Kidney (tissue), 14 donors: ENCODE data around the gene GLRX. TPM values are rescaled to one million over a fixed set of nuclear protein-coding genes. Genes with fewer than 3 reads are reported as not detected.
A peak's percentile ranks its signal among the peaks of the same experiment; 100 is the strongest.

Experiments
- DNase-seq, 5 donors: peaks; one replicate each; pipeline ENCODE4 v3.0.0-alpha.2; 2013 to 2020
- FAIRE-seq: peaks from 2 replicates; lab custom pipeline; 2012; peaks lifted over from hg19 to GRCh38; lab: Jason Lieb, UNC
- H3K27ac ChIP-seq, 2 donors: one replicate each; pipeline ENCODE4 v1.7.0; 2013; ENCODE audit warnings: low read depth in 2 of 2, low read length in 2 of 2, inconsistent platforms in 1 of 2
- H3K27me3 ChIP-seq: one replicate; pipeline ENCODE4 v1.7.1; 2013; ENCODE audit warnings: low read length, inconsistent platforms; ENCODE audit not compliant: control insufficient read depth, insufficient read depth
- H3K36me3 ChIP-seq, 3 donors: one replicate each; pipeline versions ENCODE4 v1.7.0 to v1.7.1; 2013; ENCODE audit warnings: low read length in 3 of 3, control low read depth in 1 of 3, inconsistent platforms in 1 of 3; ENCODE audit not compliant: insufficient read depth in 3 of 3, control insufficient read depth in 2 of 3
- H3K4me1 ChIP-seq, 3 donors: one replicate each; pipeline versions ENCODE4 v1.7.0 to v1.7.1; 2013; ENCODE audit warnings: low read length in 3 of 3, inconsistent platforms in 1 of 3, low read depth in 1 of 3; ENCODE audit not compliant: control insufficient read depth in 2 of 3, insufficient read depth in 2 of 3
- H3K4me3 ChIP-seq, 3 donors: one replicate each; pipeline versions ENCODE4 v1.7.0 to v1.8.1; 2013; ENCODE audit warnings: low read length in 3 of 3, control low read depth in 1 of 3, inconsistent platforms in 1 of 3
- H3K9ac ChIP-seq, 3 donors: one replicate each; pipeline versions ENCODE4 v1.7.0 to v1.7.1; 2013; ENCODE audit warnings: low read length in 3 of 3, control low read depth in 1 of 3, inconsistent platforms in 1 of 3
- H3K9me3 ChIP-seq, 3 donors: one replicate each; pipeline versions ENCODE4 v1.7.0 to v1.7.1; 2013; ENCODE audit warnings: low read length in 3 of 3, control low read depth in 1 of 3, inconsistent platforms in 1 of 3; ENCODE audit not compliant: control insufficient read depth in 2 of 3, insufficient read depth in 1 of 3
- CTCF ChIP-seq: IDR thresholded peaks from 3 replicates; pipeline ENCODE4 v1.5.1; 2012; ENCODE audit warnings: mild to moderate bottlenecking, moderate library complexity, borderline replicate concordance; ENCODE audit not compliant: insufficient read depth; ENCODE audit errors: extremely low read depth
- intact Hi-C: fragments of 100-400 bp; cut with DNase I; formaldehyde crosslinking; loops from one replicate; pipeline ENCODE4 v1.11.1; 2022
- polyA plus RNA-seq: library from polyadenylated mRNA; stranded (reverse); fragments of 350-450 nt; fragmentation: Illumina TruSeq; extraction: RNeasy Lipid Tissue Mini Kit (QIAGEN cat#74804); gene quantifications from one replicate; pipeline ENCODE4 v1.2.3, GENCODE V29; 2014; ENCODE audit warnings: low read depth, low replicate concordance; ENCODE audit not compliant: insufficient read depth
- total RNA-seq: library from RNA; stranded (reverse); fragmentation: NEBNext Ultra II Directional; extraction: Animal tissue kit (Norgen Biotek cat#: 25700); gene quantifications from one replicate; pipeline ENCODE4 v1.2.1, GENCODE V29; 2021
- donor health status: control.
- donor health status: control.
- donor health status: control.
- donor health status: control.
- donor health status: control.
- donor health status: DM: yes; HTN: yes; CAD: no.
- donor health status: Normal renal cell carcinoma (clear cell type).

GLRX gene
- total and polyA plus RNA-seq, 2 donors from 2014 or later, result 57.4 to 324 TPM

GRCh38 chr5:95771892-95772291, 50.6 kb downstream of the GLRX start:
- Histone ChIP-seq H3K27ac (peak overlapping the region; percentile 65 to 93), H3K4me3 (no peak overlapping the region), H3K36me3 (no peaks in the 10 kb centered on the region), H3K9me3 (no peaks in the 10 kb centered on the region), H3K9ac (peak overlapping the region in 1 of 3 donors; percentile 29), H3K27me3 (no peaks in the 10 kb centered on the region), H3K4me1 (peaks cover 2 to 6% (median 3%) of the 10 kb centered on the region in 3 donors)
- no peak for TF ChIP-seq CTCF
- FAIRE-seq (no peak), DNase-seq (no peak)
- intact Hi-C loops, result no loop called here

DNA sequence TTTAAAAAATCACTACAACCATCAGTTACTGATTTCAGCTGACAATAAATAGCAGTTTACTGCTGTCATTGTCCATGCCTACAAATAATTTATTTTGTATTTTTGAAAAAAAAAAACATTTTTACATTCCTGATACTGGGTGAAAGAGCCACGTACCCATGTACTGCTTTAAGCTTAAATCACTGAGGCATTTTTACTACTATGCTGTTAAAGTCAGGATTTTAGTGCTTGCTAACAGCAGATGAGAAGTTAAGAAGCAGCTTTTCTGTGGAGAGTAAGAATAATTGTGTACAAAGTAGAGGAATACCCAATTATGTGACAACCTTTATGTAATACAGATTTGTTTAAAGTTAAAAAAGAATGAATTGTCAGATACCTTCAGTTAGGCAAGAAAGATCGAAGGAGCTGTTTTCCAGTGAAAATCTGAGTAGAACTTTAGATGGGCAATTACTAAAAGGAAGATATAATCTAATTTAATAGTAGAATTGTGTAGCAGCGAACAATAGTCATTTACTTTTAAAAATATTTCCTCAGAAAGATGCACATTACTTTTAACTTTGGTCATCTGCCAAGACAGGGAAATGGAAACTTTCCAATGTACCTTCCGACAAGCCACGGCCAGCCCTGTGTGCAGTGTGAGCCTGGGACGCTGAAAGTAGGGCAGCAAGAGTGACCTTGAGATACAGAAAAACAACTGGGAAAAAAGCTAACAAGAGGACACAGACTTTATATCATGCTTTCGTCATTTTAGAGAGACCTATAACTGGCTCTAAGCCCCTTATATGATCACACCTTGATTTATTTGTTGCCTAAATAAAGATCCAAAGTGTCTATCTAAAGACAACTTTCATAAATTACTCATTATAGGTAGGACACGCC, 51.5 kb downstream of the GLRX start:
- no peaks in the 10 kb centered on the region for H3K27me3 ChIP-seq
- FAIRE-seq (peak; percentile 83), DNase-seq (peak in 1 of 5 donors; percentile 56)
- H3K9ac ChIP-seq, result peak overlapping the region in 1 of 3 donors; percentile 29
- no peak overlapping the region for H3K4me3 ChIP-seq
- peaks cover 2 to 6% (median 3%) of the 10 kb centered on the region in 3 donors for H3K4me1 ChIP-seq
- intact Hi-C loops, result no loop called here
- no peaks in the 10 kb centered on the region for H3K36me3 ChIP-seq
- no peaks in the 10 kb centered on the region for H3K9me3 ChIP-seq
- H3K27ac ChIP-seq, result peak overlapping the region; percentile 71 to 93
- no peak for TF ChIP-seq CTCF

GRCh38 chr5:95768731-95769130, 53.8 kb downstream of the GLRX start:
- FAIRE-seq (no peak), DNase-seq (no peak)
- Histone ChIP-seq H3K4me1 (peaks cover 2 to 6% (median 3%) of the 10 kb centered on the region in 3 donors), H3K9me3 (no peaks in the 10 kb centered on the region), H3K27me3 (no peaks in the 10 kb centered on the region), H3K36me3 (no peaks in the 10 kb centered on the region), H3K27ac (no peak overlapping the region), H3K4me3 (no peak overlapping the region), H3K9ac (no peak overlapping the region)
- TF ChIP-seq CTCF, result no peak
- intact Hi-C loops, result no loop called here
